Measurements from ENCODE around the gene SECISBP2. TPM values are rescaled to one million over a fixed set of nuclear protein-coding genes. Genes with fewer than 3 reads are reported as not detected.

The SECISBP2 gene
- total and polyA plus RNA-seq, 2 of the 13 experiments (the other 11 are each of a cell fraction or from before 2014, with no cell fraction given) = 32.4 to 38.0 TPM

DNA sequence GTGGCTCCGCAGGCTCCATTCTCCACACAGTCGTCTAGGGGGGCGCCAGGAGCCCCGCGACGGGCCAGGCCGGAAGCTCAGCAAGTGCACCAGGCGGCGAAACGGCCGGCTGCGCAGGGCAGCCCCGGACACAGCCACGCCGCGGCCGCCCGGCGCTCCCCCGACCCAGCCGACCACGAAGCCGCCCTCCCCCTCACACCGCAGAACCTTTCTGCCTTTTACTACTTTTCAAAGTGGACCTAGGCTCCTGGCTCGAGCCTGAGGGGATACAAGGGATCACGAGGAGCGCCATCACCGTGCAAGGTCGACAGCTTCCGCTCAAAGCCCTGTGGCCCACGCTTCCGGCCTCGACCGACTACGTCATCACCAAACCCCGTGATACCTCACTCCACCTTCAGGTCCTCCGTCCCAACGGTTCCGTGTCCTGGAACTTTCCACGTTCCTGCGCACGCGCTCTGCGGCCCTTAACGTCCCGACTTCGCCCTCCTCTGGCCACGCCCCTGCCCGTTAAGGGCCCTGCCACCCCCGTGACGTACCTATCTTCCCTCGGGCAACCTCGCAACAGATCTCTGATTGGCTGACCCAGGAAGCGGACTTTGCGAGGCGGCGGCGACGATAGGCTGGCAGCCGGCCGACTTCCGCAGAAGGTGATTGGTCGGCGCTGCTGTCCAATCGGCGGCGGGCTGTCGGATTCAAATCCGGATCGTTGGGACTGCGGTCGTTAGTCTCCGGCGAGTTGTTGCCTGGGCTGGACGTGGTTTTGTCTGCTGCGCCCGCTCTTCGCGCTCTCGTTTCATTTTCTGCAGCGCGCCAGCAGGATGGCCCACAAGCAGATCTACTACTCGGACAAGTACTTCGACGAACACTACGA is 7.6 kb upstream of the SECISBP2 start, which contains the start of gene CKS2 (continued):
- TF ChIP-seq, protein P1, sequence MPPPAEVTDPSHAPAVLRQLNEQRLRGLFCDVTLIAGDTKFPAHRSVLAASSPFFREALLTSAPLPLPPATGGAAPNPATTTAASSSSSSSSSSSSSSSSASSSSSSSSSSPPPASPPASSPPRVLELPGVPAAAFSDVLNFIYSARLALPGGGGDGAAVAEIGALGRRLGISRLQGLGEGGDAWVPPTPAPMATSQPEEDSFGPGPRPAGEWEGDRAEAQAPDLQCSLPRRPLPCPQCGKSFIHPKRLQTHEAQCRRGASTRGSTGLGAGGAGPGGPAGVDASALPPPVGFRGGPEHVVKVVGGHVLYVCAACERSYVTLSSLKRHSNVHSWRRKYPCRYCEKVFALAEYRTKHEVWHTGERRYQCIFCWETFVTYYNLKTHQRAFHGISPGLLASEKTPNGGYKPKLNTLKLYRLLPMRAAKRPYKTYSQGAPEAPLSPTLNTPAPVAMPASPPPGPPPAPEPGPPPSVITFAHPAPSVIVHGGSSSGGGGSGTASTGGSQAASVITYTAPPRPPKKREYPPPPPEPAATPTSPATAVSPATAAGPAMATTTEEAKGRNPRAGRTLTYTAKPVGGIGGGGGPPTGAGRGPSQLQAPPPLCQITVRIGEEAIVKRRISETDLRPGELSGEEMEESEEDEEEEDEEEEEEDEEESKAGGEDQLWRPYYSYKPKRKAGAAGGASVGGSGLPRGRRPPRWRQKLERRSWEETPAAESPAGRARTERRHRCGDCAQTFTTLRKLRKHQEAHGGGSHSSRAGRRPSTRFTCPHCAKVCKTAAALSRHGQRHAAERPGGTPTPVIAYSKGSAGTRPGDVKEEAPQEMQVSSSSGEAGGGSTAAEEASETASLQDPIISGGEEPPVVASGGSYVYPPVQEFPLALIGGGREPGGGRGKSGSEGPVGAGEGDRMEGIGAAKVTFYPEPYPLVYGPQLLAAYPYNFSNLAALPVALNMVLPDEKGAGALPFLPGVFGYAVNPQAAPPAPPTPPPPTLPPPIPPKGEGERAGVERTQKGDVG (CRISPR knock-in tag; IDR thresholded peaks at IDR 0.05; ENCODE audit: borderline replicate concordance) = no peak
- TF ChIP-seq, protein P2, sequence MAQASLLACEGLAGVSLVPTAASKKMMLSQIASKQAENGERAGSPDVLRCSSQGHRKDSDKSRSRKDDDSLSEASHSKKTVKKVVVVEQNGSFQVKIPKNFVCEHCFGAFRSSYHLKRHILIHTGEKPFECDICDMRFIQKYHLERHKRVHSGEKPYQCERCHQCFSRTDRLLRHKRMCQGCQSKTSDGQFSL (CRISPR knock-in tag; IDR thresholded peaks at IDR 0.05) = no peak
- no peak for TF ChIP-seq ZBTB3 (CRISPR knock-in tag; IDR thresholded peaks at IDR 0.05; ENCODE audit: borderline replicate concordance, low read depth)
- no peak for TF ChIP-seq ZNF703 (CRISPR knock-in tag; IDR thresholded peaks at IDR 0.05; ENCODE audit: borderline replicate concordance)
- TF ChIP-seq HNRNPK (IDR thresholded peaks at IDR 0.05; ENCODE audit: low read depth, low read length, poor library complexity, severe bottlenecking) = peak; percentile 36
- peak; percentile 60 for TF ChIP-seq SP2 (CRISPR knock-in tag; IDR thresholded peaks at IDR 0.05)
- 0 out of 2 replicates have a peak, but pooled peaks have one; percentile 32 for TF ChIP-seq ZNF891 (CRISPR knock-in tag; IDR thresholded peaks at IDR 0.05)
- TF ChIP-seq HMGA1 (CRISPR knock-in tag; conservative IDR thresholded peaks at IDR 0.05) = no peak
- TF ChIP-seq, protein P3, sequence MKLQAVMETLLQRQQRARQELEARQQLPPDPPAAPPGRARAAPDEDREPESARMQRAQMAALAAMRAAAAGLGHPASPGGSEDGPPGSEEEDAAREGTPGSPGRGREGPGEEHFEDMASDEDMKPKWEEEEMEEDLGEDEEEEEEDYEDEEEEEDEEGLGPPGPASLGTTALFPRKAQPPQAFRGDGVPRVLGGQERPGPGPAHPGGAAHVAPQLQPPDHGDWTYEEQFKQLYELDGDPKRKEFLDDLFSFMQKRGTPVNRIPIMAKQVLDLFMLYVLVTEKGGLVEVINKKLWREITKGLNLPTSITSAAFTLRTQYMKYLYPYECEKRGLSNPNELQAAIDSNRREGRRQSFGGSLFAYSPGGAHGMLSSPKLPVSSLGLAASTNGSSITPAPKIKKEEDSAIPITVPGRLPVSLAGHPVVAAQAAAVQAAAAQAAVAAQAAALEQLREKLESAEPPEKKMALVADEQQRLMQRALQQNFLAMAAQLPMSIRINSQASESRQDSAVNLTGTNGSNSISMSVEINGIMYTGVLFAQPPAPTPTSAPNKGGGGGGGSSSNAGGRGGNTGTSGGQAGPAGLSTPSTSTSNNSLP (IDR thresholded peaks at IDR 0.05; ENCODE audit: low read depth, low read length) = no peak
- TF ChIP-seq U2AF2 (IDR thresholded peaks at IDR 0.05; ENCODE audit: low read depth, low read length) = no peak
- TF ChIP-seq POLR2AphosphoS5 (IDR thresholded peaks at IDR 0.05; ENCODE audit: low read depth, low read length) = peak; percentile 89
- TF ChIP-seq LCORL (IDR thresholded peaks at IDR 0.05) = no peak
- no peak for TF ChIP-seq LCORL (CRISPR knock-in tag; IDR thresholded peaks at IDR 0.05)
- TF ChIP-seq, protein P4, sequence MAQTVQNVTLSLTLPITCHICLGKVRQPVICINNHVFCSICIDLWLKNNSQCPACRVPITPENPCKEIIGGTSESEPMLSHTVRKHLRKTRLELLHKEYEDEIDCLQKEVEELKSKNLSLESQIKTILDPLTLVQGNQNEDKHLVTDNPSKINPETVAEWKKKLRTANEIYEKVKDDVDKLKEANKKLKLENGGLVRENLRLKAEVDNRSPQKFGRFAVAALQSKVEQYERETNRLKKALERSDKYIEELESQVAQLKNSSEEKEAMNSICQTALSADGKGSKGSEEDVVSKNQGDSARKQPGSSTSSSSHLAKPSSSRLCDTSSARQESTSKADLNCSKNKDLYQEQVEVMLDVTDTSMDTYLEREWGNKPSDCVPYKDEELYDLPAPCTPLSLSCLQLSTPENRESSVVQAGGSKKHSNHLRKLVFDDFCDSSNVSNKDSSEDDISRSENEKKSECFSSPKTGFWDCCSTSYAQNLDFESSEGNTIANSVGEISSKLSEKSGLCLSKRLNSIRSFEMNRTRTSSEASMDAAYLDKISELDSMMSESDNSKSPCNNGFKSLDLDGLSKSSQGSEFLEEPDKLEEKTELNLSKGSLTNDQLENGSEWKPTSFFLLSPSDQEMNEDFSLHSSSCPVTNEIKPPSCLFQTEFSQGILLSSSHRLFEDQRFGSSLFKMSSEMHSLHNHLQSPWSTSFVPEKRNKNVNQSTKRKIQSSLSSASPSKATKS (CRISPR knock-in tag; IDR thresholded peaks at IDR 0.05) = no peak
- TF ChIP-seq RNF2 (conservative IDR thresholded peaks at IDR 0.05; ENCODE audit: low read depth) = no peak
- peak; percentile 38; the same call in 1 of the 2 replicates for TF ChIP-seq ZNF678 (CRISPR knock-in tag; IDR thresholded peaks at IDR 0.05)
- no peak for TF ChIP-seq ATRX (CRISPR knock-in tag; IDR thresholded peaks at IDR 0.05; ENCODE audit: borderline replicate concordance)
- TF ChIP-seq DNMT1 (CRISPR knock-in tag; IDR thresholded peaks at IDR 0.05) = no peak
- TF ChIP-seq, protein P5, sequence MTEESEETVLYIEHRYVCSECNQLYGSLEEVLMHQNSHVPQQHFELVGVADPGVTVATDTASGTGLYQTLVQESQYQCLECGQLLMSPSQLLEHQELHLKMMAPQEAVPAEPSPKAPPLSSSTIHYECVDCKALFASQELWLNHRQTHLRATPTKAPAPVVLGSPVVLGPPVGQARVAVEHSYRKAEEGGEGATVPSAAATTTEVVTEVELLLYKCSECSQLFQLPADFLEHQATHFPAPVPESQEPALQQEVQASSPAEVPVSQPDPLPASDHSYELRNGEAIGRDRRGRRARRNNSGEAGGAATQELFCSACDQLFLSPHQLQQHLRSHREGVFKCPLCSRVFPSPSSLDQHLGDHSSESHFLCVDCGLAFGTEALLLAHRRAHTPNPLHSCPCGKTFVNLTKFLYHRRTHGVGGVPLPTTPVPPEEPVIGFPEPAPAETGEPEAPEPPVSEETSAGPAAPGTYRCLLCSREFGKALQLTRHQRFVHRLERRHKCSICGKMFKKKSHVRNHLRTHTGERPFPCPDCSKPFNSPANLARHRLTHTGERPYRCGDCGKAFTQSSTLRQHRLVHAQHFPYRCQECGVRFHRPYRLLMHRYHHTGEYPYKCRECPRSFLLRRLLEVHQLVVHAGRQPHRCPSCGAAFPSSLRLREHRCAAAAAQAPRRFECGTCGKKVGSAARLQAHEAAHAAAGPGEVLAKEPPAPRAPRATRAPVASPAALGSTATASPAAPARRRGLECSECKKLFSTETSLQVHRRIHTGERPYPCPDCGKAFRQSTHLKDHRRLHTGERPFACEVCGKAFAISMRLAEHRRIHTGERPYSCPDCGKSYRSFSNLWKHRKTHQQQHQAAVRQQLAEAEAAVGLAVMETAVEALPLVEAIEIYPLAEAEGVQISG (CRISPR knock-in tag; IDR thresholded peaks at IDR 0.05) = peak; percentile 86
